Tibial nerve (tissue), 3 donors: ENCODE data around the gene HACD3.

Experiments used
- CTCF ChIP-seq, 5 experiments: fragments of 200-600 bp in 3 of 5; fragments of 450-650 bp in 2 of 5; sonication (generic) in 3 of 5; IDR thresholded peaks; one replicate each; pipeline ENCODE4 v1.5.1; 2016 to 2019; ENCODE audit warnings: antibody characterized with exemption in 5 of 5, mild to moderate bottlenecking in 3 of 5, moderate library complexity in 2 of 5
- POLR2A ChIP-seq, 2 donors: fragments of 450-650 bp; IDR thresholded peaks; one replicate each; pipeline ENCODE4 v1.6.1; 2017; ENCODE audit warnings: antibody characterized with exemption in 2 of 2, mild to moderate bottlenecking in 2 of 2, moderate library complexity in 2 of 2

- TF ChIP-seq CTCF (IDR thresholded peaks at IDR 0.05): no peak
- no peak for TF ChIP-seq POLR2A (IDR thresholded peaks at IDR 0.05)
Observed at GRCh38 chr15:65620833-65621232, 90.6 kb downstream of the HACD3 start.
